Caco-2 (cell line): ENCODE measurements around the gene GALNT18. TPM values are rescaled to one million over a fixed set of nuclear protein-coding genes. Genes with fewer than 3 reads are reported as not detected.

Experiments
- BruUV-seq: library from RNA; stranded (reverse); fragments of 400-500 nt; replicated peaks from 2 replicates; lab custom pipeline; 2021; lab: Mats Ljungman, UMichigan
- CTCF ChIA-PET: fragments of 300-600 bp; sonication (Branson Sonifier 250); formaldehyde crosslinking; loops from one replicate; lab custom pipeline; 2022; ENCODE audit warnings: antibody characterized with exemption; lab: Charles Lee
- POLR2A ChIA-PET: fragments of 300-600 bp; sonication (Branson Sonifier 250); formaldehyde crosslinking; loops from one replicate; lab custom pipeline; 2022; ENCODE audit warnings: antibody characterized with exemption; lab: Charles Lee
- DNase-seq, 2 experiments: peaks; one replicate each; pipeline versions ENCODE4 v3.0.0 to v3.0.0-alpha.2; 2020 to 2022
- H3K27me3 ChIP-seq: replicated peaks from 2 replicates; pipeline ENCODE4 v1.6.0; 2011; ENCODE audit warnings: low read length; ENCODE audit not compliant: control insufficient read depth, insufficient read depth
- H3K36me3 ChIP-seq: 2 replicates; pipeline ENCODE4 v1.5.1; 2011; ENCODE audit warnings: low read length; ENCODE audit not compliant: control insufficient read depth, insufficient read depth
- H3K4me1 ChIP-seq: fragments of 250-450 bp; sonication (Bioruptor Pico); 2 replicates; pipeline ENCODE4 v1.5.1; 2020; ENCODE audit warnings: mild to moderate bottlenecking
- H3K4me3 ChIP-seq: 2 replicates; pipeline ENCODE4 v1.5.1; 2011; ENCODE audit warnings: low read depth, mild to moderate bottlenecking, control low read depth, low read length
- H3K9me3 ChIP-seq: fragments of 250-450 bp; sonication (Bioruptor Pico); 2 replicates; pipeline ENCODE4 v1.5.1; 2020; ENCODE audit warnings: mild to moderate bottlenecking, moderate library complexity
- H3K27ac Mint-ChIP-seq: one replicate; pipeline ENCODE4 v1.8.0; 2022; ENCODE audit warnings: mixed read lengths; ENCODE audit not compliant: unreplicated experiment
- H3K27me3 Mint-ChIP-seq: one replicate; pipeline ENCODE4 v1.8.0; 2022; ENCODE audit warnings: mixed read lengths; ENCODE audit not compliant: insufficient read depth, unreplicated experiment
- H3K36me3 Mint-ChIP-seq: one replicate; pipeline ENCODE4 v1.8.0; 2022; ENCODE audit warnings: mild to moderate bottlenecking, mixed read lengths; ENCODE audit not compliant: insufficient read depth, unreplicated experiment
- H3K4me1 Mint-ChIP-seq: one replicate; pipeline ENCODE4 v1.8.0; 2022; ENCODE audit warnings: low read depth, mixed read lengths; ENCODE audit not compliant: unreplicated experiment
- H3K4me3 Mint-ChIP-seq: one replicate; pipeline ENCODE4 v1.8.0; 2022; ENCODE audit warnings: mild to moderate bottlenecking, moderate library complexity, mixed read lengths; ENCODE audit not compliant: unreplicated experiment
- H3K9me3 Mint-ChIP-seq: one replicate; pipeline ENCODE4 v1.8.0; 2022; ENCODE audit warnings: mixed read lengths; ENCODE audit not compliant: unreplicated experiment
- CTCF ChIP-seq, 2 experiments: fragments of 200-600 bp in 1 of 2; IDR thresholded peaks; 1 replicate in 1 of 2; 2 replicates in 1 of 2; pipeline versions ENCODE4 v1.5.1 to v1.8.0; 2011 to 2022; ENCODE audit warnings: antibody characterized with exemption in 1 of 2, control low read depth in 1 of 2, inconsistent platforms in 1 of 2, low read depth in 1 of 2, low read length in 1 of 2, mild to moderate bottlenecking in 1 of 2, moderate library complexity in 1 of 2; ENCODE audit not compliant: insufficient read depth in 1 of 2, severe bottlenecking in 1 of 2, unreplicated experiment in 1 of 2
- intact Hi-C: fragments of 100-400 bp; cut with micrococcal nuclease; formaldehyde crosslinking; loops from one replicate; pipeline ENCODE4 v1.10.0; 2022; ENCODE audit not compliant: unreplicated experiment
- total RNA-seq: library from RNA; stranded (reverse); gene quantifications from 2 replicates; pipeline ENCODE4 v1.2.3, GENCODE V29; 2022

The GALNT18 gene
- total RNA-seq, 1 experiment from 2014 or later = 0.43 TPM

- no peak for DNase-seq
- no peaks in the 10 kb centered on the region for H3K27me3 ChIP-seq
- intact Hi-C loops = no loop called here
- BruUV-seq = no TSS peak
- no peaks in the 10 kb centered on the region for H3K4me1 ChIP-seq
- ChIA-PET POLR2A (no interaction called here), CTCF (no interaction called here)
- no peaks in the 10 kb centered on the region for H3K9me3 ChIP-seq
- Mint-ChIP-seq H3K27ac (no peak overlapping the region), H3K4me3 (no peak overlapping the region), H3K36me3 (no peaks in the 10 kb centered on the region), H3K4me1 (no peaks in the 10 kb centered on the region), H3K27me3 (peaks cover 9% of the 10 kb centered on the region), H3K9me3 (no peaks in the 10 kb centered on the region)
- no peak overlapping the region for H3K4me3 ChIP-seq
- no peaks in the 10 kb centered on the region for H3K36me3 ChIP-seq
- no peak for TF ChIP-seq CTCF (IDR thresholded peaks at IDR 0.05; ENCODE audit: insufficient read depth in 1 of 2, low read depth in 1 of 2, low read length in 1 of 2, severe bottlenecking in 1 of 2, unreplicated experiment in 1 of 2)
Measured at GRCh38 chr11:11419747-11420146, 202.1 kb downstream of the GALNT18 start.

GRCh38 chr11:11416917-11417316 is 204.9 kb downstream of the GALNT18 start:
- DNase-seq = no peak
- no peaks in the 10 kb centered on the region for H3K36me3 ChIP-seq
- no peaks in the 10 kb centered on the region for H3K4me1 ChIP-seq
- no peaks in the 10 kb centered on the region for H3K9me3 ChIP-seq
- Mint-ChIP-seq H3K36me3 (no peaks in the 10 kb centered on the region), H3K4me1 (no peaks in the 10 kb centered on the region), H3K27me3 (peaks cover 12% of the 10 kb centered on the region), H3K9me3 (no peaks in the 10 kb centered on the region), H3K4me3 (no peak overlapping the region), H3K27ac (no peak overlapping the region)
- no peak for TF ChIP-seq CTCF (IDR thresholded peaks at IDR 0.05; ENCODE audit: insufficient read depth in 1 of 2, low read depth in 1 of 2, low read length in 1 of 2, severe bottlenecking in 1 of 2, unreplicated experiment in 1 of 2)
- H3K4me3 ChIP-seq = no peak overlapping the region
- CTCF ChIA-PET = no interaction called here
- no TSS peak for BruUV-seq
- intact Hi-C loops = no loop called here
- peaks cover 2% of the 10 kb centered on the region for H3K27me3 ChIP-seq
- POLR2A ChIA-PET = no interaction called here

- H3K4me3 ChIP-seq = no peak overlapping the region
- ChIA-PET CTCF (no interaction called here), POLR2A (no interaction called here)
- intact Hi-C loops = no loop called here
- Mint-ChIP-seq H3K36me3 (no peaks in the 10 kb centered on the region), H3K27me3 (peaks cover 12% of the 10 kb centered on the region), H3K4me3 (no peak overlapping the region), H3K9me3 (no peaks in the 10 kb centered on the region), H3K27ac (no peak overlapping the region), H3K4me1 (no peaks in the 10 kb centered on the region)
- no peaks in the 10 kb centered on the region for H3K4me1 ChIP-seq
- H3K27me3 ChIP-seq = peaks cover 2% of the 10 kb centered on the region
- DNase-seq = no peak
- BruUV-seq = no TSS peak
- H3K36me3 ChIP-seq = no peaks in the 10 kb centered on the region
- TF ChIP-seq CTCF (IDR thresholded peaks at IDR 0.05; ENCODE audit: insufficient read depth in 1 of 2, low read depth in 1 of 2, low read length in 1 of 2, severe bottlenecking in 1 of 2, unreplicated experiment in 1 of 2) = no peak
- H3K9me3 ChIP-seq = no peaks in the 10 kb centered on the region
Measured at GRCh38 chr11:11416502-11416901, 205.3 kb downstream of the GALNT18 start.
